Measurements from ENCODE around the gene NTSR2.
A peak's percentile ranks its signal among the peaks of the same experiment; 100 is the strongest.

NTSR2 gene

DNA sequence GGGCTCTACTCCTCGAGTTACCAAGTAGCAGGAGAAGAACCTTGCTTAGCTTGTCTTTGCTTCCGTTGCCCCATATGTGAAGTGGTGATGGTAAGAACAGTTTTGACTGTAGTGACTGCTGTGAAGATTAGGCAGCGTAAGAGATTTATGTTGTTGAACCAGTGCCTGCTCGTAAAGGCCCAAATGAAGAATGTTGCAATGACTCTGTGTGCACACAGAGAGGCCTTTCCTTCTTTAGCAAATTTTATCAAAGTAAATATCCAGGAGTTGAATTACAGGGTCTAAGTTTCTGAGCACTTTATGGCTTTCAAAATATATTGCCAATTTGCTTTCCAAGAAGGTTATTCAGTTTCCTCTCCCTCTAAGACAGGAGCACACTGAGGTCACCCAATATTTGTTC is 14.5 kb downstream of the NTSR2 start:
- no peak for DNase-seq

DNA sequence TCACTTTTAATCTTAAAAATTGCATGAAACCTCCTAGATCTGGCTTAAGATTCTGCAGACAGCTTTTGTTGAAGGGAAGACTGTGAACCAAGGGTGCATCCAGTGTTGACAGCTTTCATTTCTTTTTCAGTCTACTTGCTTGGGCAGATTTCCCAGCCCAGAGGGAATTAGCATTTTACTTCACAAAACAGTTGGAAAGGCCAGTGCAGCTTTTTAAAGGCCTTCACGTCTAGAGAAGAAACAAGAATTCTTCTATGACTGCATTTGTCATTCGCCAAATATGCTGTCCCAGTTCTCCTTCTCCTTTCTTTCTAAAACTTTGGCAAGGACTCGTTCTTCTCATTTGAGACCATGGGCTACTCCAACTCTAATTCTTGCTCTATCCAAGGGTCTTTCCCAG is 17.4 kb downstream of the NTSR2 start:
- no peak for DNase-seq

DNA sequence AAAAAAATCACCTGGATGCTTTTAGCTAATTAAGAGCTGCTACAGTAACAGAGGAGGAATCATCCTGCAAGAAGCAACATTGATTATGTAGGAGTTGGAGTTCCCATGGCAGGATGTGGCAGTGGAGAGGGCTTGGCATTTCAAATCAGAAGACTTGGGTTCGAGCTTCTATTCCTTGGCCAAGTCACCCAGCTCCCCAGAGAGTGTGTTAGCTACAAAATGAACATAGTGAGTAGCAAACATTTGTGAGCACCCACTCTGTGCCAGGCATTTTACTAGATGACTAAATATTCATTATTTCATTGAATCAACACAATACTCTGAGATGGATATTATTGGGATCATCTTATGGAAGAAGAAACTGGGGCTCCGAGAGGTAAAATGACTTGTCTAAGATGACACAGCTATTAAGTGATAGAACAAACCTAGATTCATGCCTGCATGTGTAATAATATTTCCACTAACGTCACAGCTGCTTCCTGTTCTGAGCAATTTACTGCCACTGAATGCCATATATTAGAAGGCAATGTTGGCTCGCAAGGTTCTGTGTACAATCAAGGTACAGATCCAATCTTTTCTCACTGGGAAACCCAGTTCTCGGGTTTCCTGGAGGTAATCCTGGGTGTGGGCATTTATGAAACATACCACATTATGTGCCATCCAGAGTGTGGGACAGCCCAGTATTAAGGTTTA is 18.0 kb downstream of the NTSR2 start:
- DNase-seq = no peak

DNA sequence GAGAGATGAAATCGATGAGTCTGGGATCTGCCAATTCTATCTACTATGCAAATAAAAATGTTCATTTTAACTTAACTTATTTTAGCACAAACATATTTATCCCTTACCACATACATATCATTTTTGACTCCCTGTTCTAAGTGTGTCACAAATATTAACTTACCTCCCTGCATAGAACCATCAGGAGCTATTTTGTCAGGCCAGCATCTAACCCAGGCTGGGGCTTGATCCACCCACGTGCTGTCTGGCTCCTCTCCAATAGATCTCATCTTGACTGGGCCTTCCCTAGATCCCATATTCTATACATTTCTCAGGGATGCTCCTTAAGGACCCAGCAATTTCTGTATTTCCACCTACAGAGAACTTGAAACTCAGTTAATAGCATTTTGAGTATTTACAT is 20.9 kb downstream of the NTSR2 start:
- no peak for DNase-seq

DNA sequence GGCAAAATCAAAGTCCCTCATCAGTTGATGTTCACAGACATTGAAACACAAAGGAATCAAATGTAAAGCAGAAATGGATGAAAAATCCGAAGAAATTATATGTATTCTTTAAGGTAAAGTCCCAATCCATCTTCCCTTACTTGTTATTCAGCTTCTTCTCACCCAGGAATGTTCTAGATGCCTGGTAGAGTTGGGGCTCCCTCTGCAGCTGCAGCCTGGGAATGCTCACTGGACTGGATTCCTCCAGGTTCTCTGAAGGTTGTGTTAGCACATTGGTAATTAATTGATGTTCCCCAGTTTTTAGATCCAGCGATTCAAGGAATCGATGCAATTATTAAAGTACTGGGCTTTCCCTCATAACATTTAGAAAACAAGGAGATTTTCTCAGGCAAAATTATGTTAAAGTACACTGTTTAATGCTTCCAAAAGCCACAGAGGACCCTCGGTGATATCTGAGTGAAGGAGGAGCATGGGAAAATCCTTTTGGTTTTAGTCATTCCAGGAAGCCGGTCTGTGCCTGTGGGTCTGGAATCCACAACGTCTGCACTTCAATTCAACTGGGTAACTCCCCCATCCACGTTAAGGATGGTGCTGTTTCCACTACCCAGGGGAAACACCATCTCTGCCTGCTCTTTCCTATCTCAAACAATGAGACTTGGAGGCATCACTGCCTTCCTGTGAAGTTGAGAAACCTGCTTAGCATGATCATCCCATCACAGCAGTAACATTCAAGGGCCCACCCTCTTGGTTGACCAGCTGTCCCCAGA is 22.0 kb downstream of the NTSR2 start:
- DNase-seq = no peak

DNA sequence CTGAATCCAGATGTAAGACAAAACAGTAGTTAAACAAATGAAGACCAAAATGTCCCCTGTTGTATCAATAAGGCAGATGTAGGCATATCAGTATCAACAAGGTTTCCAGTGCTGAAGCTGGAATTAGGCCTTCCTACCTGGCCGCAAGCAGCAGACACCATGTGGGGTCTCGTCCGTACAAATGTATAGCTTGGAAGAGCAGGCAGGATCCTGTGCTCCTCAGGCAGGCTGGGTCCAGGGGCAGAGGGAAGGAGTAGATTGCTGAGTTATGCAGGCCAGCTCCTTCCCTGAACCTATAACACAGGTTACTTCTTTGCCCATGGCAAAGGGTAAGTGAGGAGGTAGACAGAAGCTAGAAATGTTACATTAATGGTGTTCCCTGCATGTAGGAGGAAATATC is 23.5 kb downstream of the NTSR2 start:
- DNase-seq = no peak

DNA sequence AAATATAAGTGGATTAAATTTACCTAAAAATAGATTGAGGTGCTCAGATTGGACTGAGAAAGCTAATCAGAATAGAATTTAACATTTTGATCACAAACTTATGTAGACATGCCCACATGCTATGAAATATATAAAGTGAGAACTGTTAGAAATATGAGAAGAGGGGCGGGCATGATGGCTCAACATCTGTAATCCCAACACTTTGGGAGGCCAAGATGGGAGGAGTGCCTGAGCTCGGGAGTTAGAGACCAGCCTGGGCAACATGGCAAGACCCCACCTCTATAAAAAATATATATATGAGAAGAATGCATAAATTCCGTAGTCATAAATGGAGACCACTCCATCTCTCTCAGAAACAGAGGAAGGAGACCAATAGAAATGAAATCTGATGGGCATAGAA is 25.7 kb downstream of the NTSR2 start:
- DNase-seq = no peak

DNA sequence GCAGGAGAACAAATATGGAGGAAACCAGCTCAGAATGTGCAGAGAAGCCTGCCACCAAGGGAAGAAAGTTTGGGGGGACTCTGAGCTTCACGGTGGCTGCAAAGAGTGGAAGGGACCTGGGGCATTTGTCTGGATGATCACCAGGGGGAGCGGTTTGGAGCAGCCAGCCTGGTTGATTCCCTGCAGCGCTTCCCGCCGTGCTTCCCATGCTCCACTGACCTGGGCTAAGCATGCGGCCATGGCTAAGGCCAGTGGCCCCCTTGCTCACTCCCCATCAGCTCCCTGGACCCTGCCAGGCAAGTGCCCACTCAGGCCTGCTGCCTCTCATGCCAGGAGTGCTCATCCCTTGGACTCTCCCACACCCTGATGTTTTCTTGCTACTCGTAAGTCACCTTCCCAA is 27.0 kb downstream of the NTSR2 start:
- DNase-seq = no peak

DNA sequence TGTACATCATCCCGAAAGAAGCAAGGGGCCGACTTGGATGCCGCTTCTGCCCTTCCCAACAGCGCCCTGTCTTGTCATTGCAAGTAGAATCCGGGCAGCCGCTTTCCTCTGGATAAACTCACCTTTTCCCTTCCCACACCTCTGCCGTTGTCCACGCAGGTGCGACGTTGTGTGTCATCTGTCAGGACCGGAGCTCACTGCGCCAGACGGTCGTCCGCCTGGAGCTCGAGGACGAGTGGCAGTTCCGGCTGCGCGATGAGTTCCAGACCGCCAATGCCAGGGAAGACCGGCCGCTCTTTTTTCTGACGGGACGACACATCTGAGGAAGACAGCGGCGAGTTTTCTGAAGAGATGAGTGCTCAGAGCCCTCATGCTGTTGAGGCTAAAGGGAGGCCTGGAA is 29.9 kb downstream of the NTSR2 start:
- DNase-seq = no peak

DNA sequence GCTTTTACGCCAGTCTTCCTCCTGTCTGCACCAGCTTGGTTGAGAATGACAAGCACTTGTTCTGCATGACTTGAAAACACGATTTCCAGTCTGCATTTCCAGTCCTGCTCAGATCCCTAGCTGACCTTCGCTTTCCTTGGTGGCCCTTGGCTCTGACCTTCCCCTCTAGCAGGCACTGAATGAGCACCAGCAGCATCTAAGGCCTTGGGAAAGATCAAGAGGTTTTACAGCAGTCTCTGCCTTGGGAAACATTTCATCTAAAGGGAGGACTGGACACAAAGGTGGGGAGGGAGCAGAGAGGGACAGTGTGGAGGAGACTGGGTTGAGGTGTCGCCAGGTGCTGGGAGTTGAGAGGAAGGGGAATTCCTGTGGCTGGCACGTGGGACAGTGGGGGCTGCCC is 30.5 kb downstream of the NTSR2 start:
- DNase-seq = no peak

DNA sequence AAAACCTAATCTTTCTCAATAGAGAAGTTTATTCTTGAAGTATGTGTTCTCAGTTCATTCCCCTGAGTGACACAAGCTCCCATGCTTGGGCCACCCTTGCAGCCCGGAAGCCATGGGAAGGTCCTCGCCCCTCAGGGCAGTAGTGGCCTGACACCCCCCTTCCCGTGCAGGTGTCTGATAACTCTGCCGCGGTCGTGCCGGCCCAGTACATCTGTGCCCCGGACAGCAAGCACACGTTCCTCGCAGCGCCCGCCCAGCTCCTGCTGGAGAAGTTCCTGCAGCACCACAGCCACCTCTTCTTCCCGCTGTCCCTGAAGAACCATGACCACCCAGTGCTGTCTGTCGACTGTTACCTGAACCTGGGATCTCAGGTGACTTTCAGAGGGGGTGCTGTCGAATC is 32.4 kb downstream of the NTSR2 start:
- DNase-seq = no peak

DNA sequence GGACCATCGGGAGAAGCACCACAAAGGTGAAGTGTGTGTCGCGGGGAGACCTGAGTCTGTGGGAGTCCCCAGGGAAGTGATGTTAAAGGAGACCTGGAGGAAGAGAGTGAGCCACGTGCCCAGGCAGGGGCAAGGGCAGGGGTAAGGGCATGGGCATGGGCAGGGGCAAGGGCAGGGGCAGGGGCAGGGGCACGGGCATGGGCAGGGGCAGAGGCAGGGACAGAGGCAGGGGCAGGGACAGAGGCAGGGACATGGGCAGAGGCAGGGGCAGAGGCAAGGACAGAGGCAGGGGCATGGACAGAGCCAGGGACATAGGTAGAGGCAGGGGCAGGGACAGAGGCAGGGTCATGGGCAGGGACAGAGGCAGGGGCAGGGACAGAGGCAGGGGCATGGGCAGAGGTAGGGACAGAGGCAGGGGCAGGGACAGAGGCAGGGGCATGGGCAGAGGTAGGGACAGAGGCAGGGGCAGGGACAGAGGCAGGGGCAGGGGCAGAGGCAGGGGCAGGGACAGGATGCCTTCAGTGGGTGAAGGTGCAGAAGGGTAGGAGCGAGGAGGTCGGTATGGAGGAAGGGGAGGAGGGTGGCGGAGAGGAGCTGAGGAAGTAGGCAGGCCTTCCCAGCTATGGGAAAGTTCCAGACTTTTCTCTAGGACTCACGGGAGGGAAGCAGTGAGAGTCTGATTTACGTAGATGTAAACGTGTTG is 33.3 kb downstream of the NTSR2 start:
- no peak for DNase-seq

DNA sequence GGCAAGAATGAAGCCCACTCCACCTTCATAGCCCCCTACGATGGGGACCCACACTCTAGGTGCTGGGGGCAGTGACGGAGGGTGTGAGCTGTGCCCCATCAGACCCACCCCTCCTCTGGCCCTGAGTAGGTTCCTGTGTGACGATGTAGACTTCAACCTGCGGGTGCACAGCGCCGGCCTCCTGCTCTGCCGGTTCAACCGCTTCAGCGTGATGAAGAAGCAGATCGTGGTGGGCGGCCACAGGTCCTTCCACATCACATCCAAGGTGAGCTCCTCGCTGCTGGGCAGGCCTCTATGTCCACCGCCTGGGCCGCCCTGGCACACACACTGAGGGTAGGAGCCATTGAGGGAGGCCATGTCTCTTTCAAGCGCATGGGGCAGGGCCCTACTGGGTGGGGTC is 34.9 kb downstream of the NTSR2 start:
- DNase-seq = no peak

DNA sequence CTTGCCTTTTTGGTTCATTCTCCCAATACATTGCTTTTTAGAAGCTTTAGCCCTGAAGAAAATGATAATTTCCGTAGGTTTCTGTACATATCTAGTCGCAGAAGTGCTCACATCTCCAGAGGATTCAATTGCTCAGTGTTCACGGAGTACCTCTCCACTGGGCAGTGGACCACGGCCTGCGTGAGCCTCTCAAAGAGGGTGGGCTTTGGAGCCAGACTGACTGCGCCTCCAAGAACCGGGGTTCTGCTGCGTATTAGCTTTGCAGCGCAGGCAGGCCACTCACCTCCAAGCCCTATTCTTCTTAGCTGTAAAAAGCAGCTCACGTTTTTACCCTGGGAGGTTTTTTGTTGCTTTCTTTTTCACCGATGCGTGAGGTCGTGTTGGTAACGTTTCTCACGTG is 35.4 kb downstream of the NTSR2 start:
- DNase-seq = no peak

DNA sequence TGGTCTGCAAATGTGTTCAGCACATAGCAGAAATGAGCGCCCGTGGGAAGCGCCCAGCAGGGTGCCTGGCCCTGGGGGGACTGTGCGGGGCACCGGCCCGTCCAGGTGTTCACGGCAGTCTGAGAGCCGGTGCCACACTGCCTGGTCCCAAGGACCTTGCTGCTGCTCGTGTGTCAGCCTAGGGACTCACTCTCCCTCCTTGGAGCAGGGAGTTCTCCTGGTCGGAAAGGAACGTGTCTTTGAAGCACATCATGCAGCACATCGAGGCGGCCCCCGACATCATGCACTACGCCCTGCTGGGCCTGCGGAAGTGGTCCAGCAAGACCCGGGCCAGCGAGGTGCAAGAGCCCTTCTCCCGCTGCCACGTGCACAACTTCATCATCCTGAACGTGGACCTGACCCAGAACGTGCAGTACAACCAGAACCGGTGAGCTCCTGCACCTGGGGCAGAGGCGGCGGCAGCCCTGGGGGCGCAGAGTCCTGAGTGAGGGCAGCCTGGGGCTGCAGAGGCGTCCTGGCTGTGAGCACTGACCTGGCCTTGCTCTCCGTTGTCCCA is 36.0 kb downstream of the NTSR2 start:
- no peak for DNase-seq

DNA sequence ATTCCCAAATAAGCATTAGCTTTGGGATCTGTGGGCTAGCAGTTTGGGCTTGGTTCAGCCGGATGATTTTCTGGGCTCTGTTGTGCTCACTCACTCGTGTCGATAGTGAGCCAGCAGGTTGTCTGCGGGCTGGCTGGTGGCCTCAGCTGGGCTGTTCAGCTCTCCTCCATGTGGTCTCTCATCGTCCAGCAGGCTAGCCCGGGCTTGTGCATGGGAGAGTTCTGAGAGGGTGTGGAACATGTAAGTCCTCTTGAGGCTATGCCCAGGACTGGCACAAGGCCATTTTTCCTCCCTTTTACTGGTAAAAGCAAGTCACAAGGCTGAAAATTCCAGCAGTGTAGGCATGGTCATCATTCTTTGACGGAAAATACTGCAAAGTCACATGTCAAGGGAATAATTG is 38.5 kb downstream of the NTSR2 start:
- no peak for DNase-seq

DNA sequence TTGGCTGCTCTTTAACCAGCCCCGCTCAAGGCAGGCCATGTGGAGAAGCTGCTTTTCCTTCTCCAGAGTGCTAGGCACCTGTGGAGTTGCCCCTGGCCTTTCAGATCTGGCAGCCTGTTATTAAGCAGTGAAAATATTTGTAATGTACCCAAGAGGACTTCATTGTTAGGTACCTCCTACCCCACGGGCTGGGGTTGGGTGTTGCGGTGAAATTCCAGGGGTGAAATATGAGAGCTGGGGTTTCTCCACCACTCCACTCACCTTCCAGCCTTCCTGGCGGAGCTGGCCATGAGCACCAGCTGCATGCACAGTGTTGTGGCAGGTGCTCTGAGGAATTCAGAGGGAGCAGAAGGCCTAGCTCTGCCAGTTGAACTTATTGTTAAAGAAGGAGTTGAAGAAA is 39.1 kb downstream of the NTSR2 start:
- DNase-seq = no peak

DNA sequence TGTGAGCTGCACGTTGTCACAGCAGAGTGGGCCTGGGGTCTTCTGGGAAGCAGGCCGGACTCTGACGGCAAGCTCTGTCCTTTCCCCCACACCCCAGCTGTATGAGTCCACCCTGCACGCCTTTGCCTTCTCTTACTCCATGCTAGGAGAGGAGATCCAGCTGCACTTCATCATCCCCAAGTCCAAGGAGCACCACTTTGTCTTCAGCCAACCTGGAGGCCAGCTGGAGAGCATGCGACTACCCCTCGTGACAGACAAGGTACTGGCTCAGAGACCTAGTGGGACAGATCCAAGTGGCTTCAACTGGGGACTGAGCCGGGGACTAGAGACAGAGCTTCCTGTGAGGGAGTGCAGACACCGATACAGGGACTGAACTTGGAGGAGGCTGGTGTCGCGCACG is 40.1 kb downstream of the NTSR2 start:
- no peak for DNase-seq

DNA sequence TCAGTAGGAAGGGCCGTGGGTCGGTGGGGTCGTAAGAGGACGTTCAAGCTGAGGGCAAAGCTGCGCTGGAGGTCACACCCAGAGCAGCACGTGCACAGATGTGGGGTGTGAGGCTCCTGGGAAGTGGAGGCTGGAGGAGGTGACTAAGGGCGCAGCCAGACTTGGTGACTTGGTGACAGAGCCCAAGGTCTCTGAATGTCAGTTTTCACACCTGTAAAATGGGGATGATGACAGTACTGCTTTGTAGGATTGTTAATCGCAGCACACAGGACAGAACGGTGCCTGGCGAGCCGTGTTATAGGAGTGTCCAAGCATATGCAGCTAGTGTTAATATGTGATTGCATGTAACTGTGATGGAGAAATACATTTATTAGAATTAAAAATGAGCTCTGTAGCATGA is 40.8 kb downstream of the NTSR2 start:
- DNase-seq = no peak

DNA sequence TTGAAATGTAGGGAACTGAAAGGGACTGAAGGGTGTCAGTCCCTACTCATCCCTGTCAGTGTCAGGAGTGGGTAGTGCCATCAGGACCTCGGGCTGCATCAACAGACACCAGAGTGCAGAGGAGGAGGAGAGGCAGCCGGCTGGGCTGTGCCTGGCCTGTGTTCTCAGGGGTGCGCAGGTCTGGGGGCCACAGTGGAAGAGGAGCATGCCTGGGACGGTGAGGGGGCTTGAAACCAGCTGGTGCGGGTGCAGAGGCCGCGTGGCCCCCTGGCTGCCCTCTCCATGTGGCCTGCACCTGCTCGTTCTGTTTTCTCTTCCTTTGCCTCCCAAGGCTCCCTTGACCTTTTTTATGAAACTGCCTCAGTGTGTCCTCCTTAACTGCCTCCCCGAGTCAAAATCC is 41.3 kb downstream of the NTSR2 start:
- DNase-seq = no peak

DNA sequence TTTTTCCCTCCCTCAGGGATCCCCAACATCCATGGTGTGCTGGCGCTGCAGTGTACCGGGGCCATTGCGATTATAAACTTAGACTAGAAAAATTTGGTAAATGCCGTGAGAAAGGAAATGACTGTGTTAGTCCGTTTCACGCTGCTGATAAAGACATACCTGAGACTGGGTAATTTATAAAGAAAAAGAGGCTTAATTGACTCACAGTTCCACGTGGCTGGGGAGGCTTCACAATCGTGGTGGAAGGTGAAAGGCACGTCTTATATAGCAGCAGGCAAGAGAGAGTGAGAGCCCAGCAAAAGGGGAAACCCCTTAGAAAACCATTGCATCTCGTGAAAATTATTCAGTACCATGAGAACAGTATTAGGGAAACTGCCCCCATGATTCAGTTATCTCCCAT is 44.3 kb downstream of the NTSR2 start:
- no peak for DNase-seq

DNA sequence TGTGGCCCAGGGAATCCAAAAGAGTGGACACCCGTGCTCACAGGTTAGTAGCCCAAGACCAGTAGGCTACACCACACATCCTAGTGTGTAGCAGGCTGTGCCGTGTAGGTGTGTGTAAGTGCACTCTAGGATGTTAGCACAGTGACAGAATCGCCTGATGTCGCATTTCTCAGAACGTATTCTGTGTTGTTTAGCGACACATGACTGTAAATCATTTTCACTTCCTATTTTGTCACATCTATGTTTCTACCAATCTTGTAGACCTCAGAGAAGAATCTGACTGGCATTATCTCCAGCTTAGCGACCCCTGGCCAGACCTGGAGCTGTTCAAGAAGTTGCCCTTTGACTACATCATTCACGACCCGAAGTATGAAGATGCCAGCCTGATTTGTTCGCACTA is 45.1 kb downstream of the NTSR2 start:
- peak; percentile 65 for DNase-seq

DNA sequence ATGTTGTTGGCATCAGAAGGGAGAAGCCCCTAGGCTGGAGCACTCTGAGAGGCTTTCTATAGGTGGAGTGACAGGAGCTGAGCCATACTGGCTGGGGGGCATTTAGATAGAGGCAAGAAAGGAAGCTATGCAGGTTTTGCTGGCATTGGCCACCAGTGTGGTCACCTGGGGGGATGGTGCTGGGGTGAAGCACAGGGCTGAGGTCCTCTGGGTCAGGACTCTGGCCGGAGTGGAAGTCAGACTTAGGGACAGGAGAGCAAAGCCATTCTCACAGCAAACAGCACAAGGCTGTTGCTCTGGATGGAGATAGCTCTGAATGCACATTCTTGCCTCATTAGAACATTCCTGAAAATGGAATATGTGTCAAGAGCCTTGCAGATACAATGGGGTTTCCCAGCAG is 47.4 kb downstream of the NTSR2 start:
- no peak for DNase-seq

DNA sequence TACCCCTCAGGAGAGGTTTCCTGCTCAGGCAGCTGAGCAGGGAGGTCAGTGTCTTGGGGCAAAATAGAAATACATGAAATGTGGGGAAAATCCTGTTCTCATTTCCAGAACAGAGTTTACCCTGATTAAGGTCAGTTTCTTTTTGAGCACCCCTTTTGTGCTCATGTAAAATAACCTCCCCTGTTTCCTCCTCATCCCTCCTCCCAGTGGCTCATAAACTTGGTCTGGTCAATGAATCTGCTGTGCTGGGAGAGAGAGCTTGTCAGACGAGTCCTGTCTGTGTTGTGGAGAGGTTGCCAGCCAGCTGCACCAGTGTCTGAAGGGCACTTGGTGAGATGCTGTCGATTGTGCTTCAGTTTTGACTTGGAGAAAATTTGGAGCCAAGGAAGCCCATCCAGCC is 48.6 kb downstream of the NTSR2 start:
- no peak for DNase-seq

Data from MV-4-11 (cell line).